GM11168 (cell line): ENCODE results near the gene ATP11A.

Experiments
- in situ Hi-C: fragments of 300-500 bp; cut with MboI; formaldehyde crosslinking; loops from one replicate; pipeline ENCODE4 v1.12.0; 2022; ENCODE audit warnings: low sequenced_read_pairs; ENCODE audit not compliant: unreplicated experiment

The ATP11A gene

GRCh38 chr13:112735791-112736190 is 46.0 kb downstream of the ATP11A start:
- in situ Hi-C loops, result no loop called here

- in situ Hi-C loops, result no loop called here
These were observed 47.5 kb downstream of the ATP11A start for GRCh38 chr13:112737294-112737693.

- in situ Hi-C loops, result no loop called here
These were observed 48.8 kb downstream of the ATP11A start for GRCh38 chr13:112738606-112739005.

GRCh38 chr13:112740502-112741131 is 50.8 kb downstream of the ATP11A start:
- in situ Hi-C loops, result no loop called here

- in situ Hi-C loops, result no loop called here
These were observed 51.4 kb downstream of the ATP11A start for GRCh38 chr13:112741185-112741755.

- in situ Hi-C loops, result no loop called here
These were observed 52.2 kb downstream of the ATP11A start for GRCh38 chr13:112741835-112742570.

GRCh38 chr13:112742583-112742982 is 52.7 kb downstream of the ATP11A start:
- in situ Hi-C loops, result no loop called here

- in situ Hi-C loops, result no loop called here
These were observed 53.8 kb downstream of the ATP11A start for GRCh38 chr13:112743451-112744167.

GRCh38 chr13:112744168-112745021 is 54.6 kb downstream of the ATP11A start:
- in situ Hi-C loops, result no loop called here

GRCh38 chr13:112746044-112746443 is 56.2 kb downstream of the ATP11A start:
- in situ Hi-C loops, result no loop called here

- in situ Hi-C loops, result no loop called here
These were observed 57.4 kb downstream of the ATP11A start for GRCh38 chr13:112747256-112747655.

- in situ Hi-C loops, result no loop called here
These were observed 59.3 kb downstream of the ATP11A start for GRCh38 chr13:112748947-112749735.

- in situ Hi-C loops, result no loop called here
These were observed 60.7 kb downstream of the ATP11A start for GRCh38 chr13:112750570-112750969.

GRCh38 chr13:112751617-112752016 is 61.8 kb downstream of the ATP11A start:
- in situ Hi-C loops, result no loop called here

- in situ Hi-C loops, result no loop called here
These were observed 62.4 kb downstream of the ATP11A start for GRCh38 chr13:112752211-112752610.

GRCh38 chr13:112752711-112753541 is 63.1 kb downstream of the ATP11A start:
- in situ Hi-C loops, result no loop called here

GRCh38 chr13:112753833-112754232 is 64.0 kb downstream of the ATP11A start:
- in situ Hi-C loops, result no loop called here

GRCh38 chr13:112754281-112755025 is 64.6 kb downstream of the ATP11A start:
- in situ Hi-C loops, result no loop called here
